H1 (cell line): ENCODE measurements around the gene DDX11.
"Not testable (repeated sequence)": the region's sequence is repeated elsewhere in the genome, so short reads cannot be mapped to it uniquely, and the experiment has no call there.

Source experiments
- BCL11A ChIP-seq, 2 experiments: IDR thresholded peaks; one replicate each; pipeline ENCODE4 v1.6.1; 2011; ENCODE audit warnings: low read depth in 2 of 2, low read length in 2 of 2, mild to moderate bottlenecking in 2 of 2
- CTCF ChIP-seq, 3 experiments: IDR thresholded peaks; 1 replicate in 2 of 3; 2 replicates in 1 of 3; pipeline versions ENCODE4 v1.5.1 to v1.6.1; 2011; ENCODE audit warnings: low read length in 3 of 3, mild to moderate bottlenecking in 3 of 3, inconsistent platforms in 2 of 3, low read depth in 1 of 3, moderate library complexity in 1 of 3; ENCODE audit not compliant: insufficient read depth in 1 of 3; ENCODE audit errors: control extremely low read depth in 1 of 3
- EGR1 ChIP-seq: IDR thresholded peaks from 2 replicates; pipeline ENCODE4 v1.6.1; 2011; ENCODE audit warnings: low read depth, low read length, borderline replicate concordance
- EP300 ChIP-seq, 2 experiments: IDR thresholded peaks; 1 replicate in 1 of 2; 2 replicates in 1 of 2; pipeline ENCODE4 v1.6.1; 2011 to 2012; ENCODE audit warnings: low read depth in 2 of 2, low read length in 2 of 2, mild to moderate bottlenecking in 2 of 2, borderline replicate concordance in 1 of 2, inconsistent platforms in 1 of 2, moderate library complexity in 1 of 2
- GABPA ChIP-seq: IDR thresholded peaks from 2 replicates; pipeline ENCODE4 v1.6.1; 2011; ENCODE audit warnings: mild to moderate bottlenecking, low read length, moderate library complexity, borderline replicate concordance; ENCODE audit not compliant: insufficient read depth
- NRF1 ChIP-seq: IDR thresholded peaks from 2 replicates; pipeline ENCODE4 v1.6.1; 2011; ENCODE audit warnings: mild to moderate bottlenecking, low read depth, low read length, improper control_type of control experiment
- POLR2A ChIP-seq, 2 experiments: IDR thresholded peaks; 1 replicate in 1 of 2; 2 replicates in 1 of 2; pipeline ENCODE4 v1.6.1; 2011; ENCODE audit warnings: low read depth in 2 of 2, low read length in 2 of 2, mild to moderate bottlenecking in 2 of 2; ENCODE audit errors: control extremely low read depth in 1 of 2
- RAD21 ChIP-seq, 2 experiments: IDR thresholded peaks in 1 of 2; conservative IDR thresholded peaks in 1 of 2; 2 replicates each; pipeline ENCODE4 v1.6.1; 2011; ENCODE audit warnings: low read depth in 2 of 2, low read length in 2 of 2, improper control_type of control experiment in 1 of 2, inconsistent platforms in 1 of 2, mild to moderate bottlenecking in 1 of 2, moderate library complexity in 1 of 2
- SP1 ChIP-seq: IDR thresholded peaks from 2 replicates; pipeline ENCODE4 v1.6.1; 2011; ENCODE audit warnings: low read depth, low read length
- SP2 ChIP-seq: IDR thresholded peaks from 2 replicates; pipeline ENCODE4 v1.6.1; 2012; ENCODE audit warnings: mild to moderate bottlenecking, low read length, inconsistent platforms
- TAF1 ChIP-seq: IDR thresholded peaks from 2 replicates; pipeline ENCODE4 v1.6.1; 2011; ENCODE audit warnings: mild to moderate bottlenecking, low read depth, low read length
- TAF7 ChIP-seq: optimal IDR thresholded peaks from 2 replicates; pipeline ENCODE3; 2011; ENCODE audit warnings: low read depth, mild to moderate bottlenecking, inconsistent platforms, low read length, moderate library complexity, borderline replicate concordance
- ZNF274 ChIP-seq: IDR thresholded peaks from 2 replicates; pipeline ENCODE4 v1.7.0; 2012; ENCODE audit warnings: low read length, borderline replicate concordance; ENCODE audit errors: extremely low read depth

- not testable (repeated sequence) for TF ChIP-seq EGR1; TAF7; ZNF274; SP1; CTCF (IDR thresholded peaks at IDR 0.05; ENCODE audit: control extremely low read depth in 1 of 3, insufficient read depth in 1 of 3, low read depth in 1 of 3, low read length in 3 of 3); SP2; NRF1; BCL11A (IDR thresholded peaks at IDR 0.05; ENCODE audit: low read depth in 2 of 2, low read length in 2 of 2); GABPA; EP300 (IDR thresholded peaks at IDR 0.05; ENCODE audit: borderline replicate concordance in 1 of 2, low read depth in 2 of 2, low read length in 2 of 2); RAD21 (IDR thresholded peaks at IDR 0.05 in 1 of 2, conservative IDR thresholded peaks at IDR 0.05 in 1 of 2; ENCODE audit: low read depth in 2 of 2, low read length in 2 of 2); TAF1; POLR2A (IDR thresholded peaks at IDR 0.05; ENCODE audit: control extremely low read depth in 1 of 2, low read depth in 2 of 2, low read length in 2 of 2)
Observed at GRCh38 chr12:31081274-31081673, 7.6 kb downstream of the DDX11 start.
